ENCODE results near the gene AMPD2. TPM values are rescaled to one million over a fixed set of nuclear protein-coding genes. Genes with fewer than 3 reads are reported as not detected.
A peak's percentile ranks its signal among the peaks of the same experiment; 100 is the strongest.

AMPD2 gene
- total and polyA plus RNA-seq, 4 donors = 54.3 to 113 (median 78.4) TPM

- no peak overlapping the region for H3K4me3 ChIP-seq (ENCODE audit: low read depth, low read length)
- WGBS (ENCODE audit: insufficient coverage) = 20% methylated on average over 1 of the region's 3 CpGs
- peaks cover 3% of the 10 kb centered on the region for H3K27me3 ChIP-seq (ENCODE audit: control insufficient read depth, insufficient read depth, low read length)
- no peaks in the 10 kb centered on the region for H3K9me3 ChIP-seq (ENCODE audit: control insufficient read depth, insufficient read depth, low read length)
- peaks cover 21% of the 10 kb centered on the region for H3K4me1 ChIP-seq (ENCODE audit: control insufficient read depth, insufficient read depth, low read length)
- no peak overlapping the region for H3K27ac ChIP-seq (ENCODE audit: low read depth, low read length)
- DNase-seq (ENCODE audit: low read depth in 4 of 6, low spot score in 6 of 6) = no peak
- peaks cover 4% of the 10 kb centered on the region for H3K36me3 ChIP-seq (ENCODE audit: control insufficient read depth, insufficient read depth, low read length)
These were observed 23.0 kb downstream of the AMPD2 start for GRCh38 chr1:109642626-109643025.

- Histone ChIP-seq H3K36me3 (ENCODE audit: control insufficient read depth, insufficient read depth, low read length) (peaks cover 4% of the 10 kb centered on the region), H3K4me3 (ENCODE audit: low read depth, low read length) (no peak overlapping the region), H3K27ac (ENCODE audit: low read depth, low read length) (peak overlapping the region; percentile 25), H3K9me3 (ENCODE audit: control insufficient read depth, insufficient read depth, low read length) (no peaks in the 10 kb centered on the region), H3K4me1 (ENCODE audit: control insufficient read depth, insufficient read depth, low read length) (peaks cover 21% of the 10 kb centered on the region), H3K27me3 (ENCODE audit: control insufficient read depth, insufficient read depth, low read length) (peaks cover 3% of the 10 kb centered on the region)
- peak in 2 of 6 donors; percentile 51 to 75 for DNase-seq (ENCODE audit: low read depth in 4 of 6, low spot score in 6 of 6)
- WGBS (ENCODE audit: insufficient coverage) = 30% methylated on average over 26 of the region's 32 CpGs
These were observed 24.0 kb downstream of the AMPD2 start for GRCh38 chr1:109643385-109644230.

- H3K9me3 ChIP-seq (ENCODE audit: control insufficient read depth, insufficient read depth, low read length) = no peaks in the 10 kb centered on the region
- no peak overlapping the region for H3K4me3 ChIP-seq (ENCODE audit: low read depth, low read length)
- H3K36me3 ChIP-seq (ENCODE audit: control insufficient read depth, insufficient read depth, low read length) = no peaks in the 10 kb centered on the region
- DNase-seq (ENCODE audit: low read depth in 4 of 6, low spot score in 6 of 6) = peak in 1 of 6 donors; percentile 61
- no peak overlapping the region for H3K27ac ChIP-seq (ENCODE audit: low read depth, low read length)
- 67% methylated on average over 1 of the region's 10 CpGs for WGBS (ENCODE audit: insufficient coverage)
- H3K27me3 ChIP-seq (ENCODE audit: control insufficient read depth, insufficient read depth, low read length) = peaks cover 3% of the 10 kb centered on the region
- H3K4me1 ChIP-seq (ENCODE audit: control insufficient read depth, insufficient read depth, low read length) = peaks cover 21% of the 10 kb centered on the region
These were observed 25.0 kb downstream of the AMPD2 start for GRCh38 chr1:109644670-109645069.

- WGBS (ENCODE audit: insufficient coverage) = no CpG with 5 or more reads among the region's 4 CpGs
- Histone ChIP-seq H3K9me3 (ENCODE audit: control insufficient read depth, insufficient read depth, low read length) (no peaks in the 10 kb centered on the region), H3K4me3 (ENCODE audit: low read depth, low read length) (peak overlapping the region; percentile 3), H3K36me3 (ENCODE audit: control insufficient read depth, insufficient read depth, low read length) (no peaks in the 10 kb centered on the region), H3K27ac (ENCODE audit: low read depth, low read length) (peak overlapping the region; percentile 31), H3K4me1 (ENCODE audit: control insufficient read depth, insufficient read depth, low read length) (no peaks in the 10 kb centered on the region), H3K27me3 (ENCODE audit: control insufficient read depth, insufficient read depth, low read length) (no peaks in the 10 kb centered on the region)
- peak in 2 of 6 donors; percentile 55 to 58 for DNase-seq (ENCODE audit: low read depth in 4 of 6, low spot score in 6 of 6)
These were observed 29.9 kb downstream of the AMPD2 start for GRCh38 chr1:109649491-109649914.

- Histone ChIP-seq H3K27ac (ENCODE audit: low read depth, low read length) (no peak overlapping the region), H3K4me1 (ENCODE audit: control insufficient read depth, insufficient read depth, low read length) (peaks cover 7% of the 10 kb centered on the region), H3K27me3 (ENCODE audit: control insufficient read depth, insufficient read depth, low read length) (no peaks in the 10 kb centered on the region), H3K4me3 (ENCODE audit: low read depth, low read length) (no peak overlapping the region), H3K9me3 (ENCODE audit: control insufficient read depth, insufficient read depth, low read length) (no peaks in the 10 kb centered on the region), H3K36me3 (ENCODE audit: control insufficient read depth, insufficient read depth, low read length) (no peaks in the 10 kb centered on the region)
- WGBS (ENCODE audit: insufficient coverage) = no CpG with 5 or more reads among the region's 3 CpGs
- no peak for DNase-seq (ENCODE audit: low read depth in 4 of 6, low spot score in 6 of 6)
These were observed 31.0 kb downstream of the AMPD2 start for GRCh38 chr1:109650609-109651008.

GRCh38 chr1:109652402-109652801 lies 32.8 kb downstream of the AMPD2 start:
- Histone ChIP-seq H3K27me3 (ENCODE audit: control insufficient read depth, insufficient read depth, low read length) (no peaks in the 10 kb centered on the region), H3K4me3 (ENCODE audit: low read depth, low read length) (no peak overlapping the region), H3K27ac (ENCODE audit: low read depth, low read length) (no peak overlapping the region), H3K4me1 (ENCODE audit: control insufficient read depth, insufficient read depth, low read length) (peaks cover 20% of the 10 kb centered on the region), H3K9me3 (ENCODE audit: control insufficient read depth, insufficient read depth, low read length) (no peaks in the 10 kb centered on the region), H3K36me3 (ENCODE audit: control insufficient read depth, insufficient read depth, low read length) (peaks cover 4% of the 10 kb centered on the region)
- WGBS (ENCODE audit: insufficient coverage) = no CpG with 5 or more reads among the region's 2 CpGs
- DNase-seq (ENCODE audit: low read depth in 4 of 6, low spot score in 6 of 6) = no peak

GRCh38 chr1:109653306-109653705 lies 33.7 kb downstream of the AMPD2 start:
- no peaks in the 10 kb centered on the region for H3K27me3 ChIP-seq (ENCODE audit: control insufficient read depth, insufficient read depth, low read length)
- WGBS (ENCODE audit: insufficient coverage) = 29% methylated on average over 2 of the region's 2 CpGs

GRCh38 chr1:109654519-109654918 lies 34.9 kb downstream of the AMPD2 start:
- H3K4me3 ChIP-seq (ENCODE audit: low read depth, low read length) = no peak overlapping the region
- WGBS (ENCODE audit: insufficient coverage) = 89% methylated on average over 11 of the region's 12 CpGs
- no peaks in the 10 kb centered on the region for H3K27me3 ChIP-seq (ENCODE audit: control insufficient read depth, insufficient read depth, low read length)
- H3K27ac ChIP-seq (ENCODE audit: low read depth, low read length) = no peak overlapping the region
- H3K36me3 ChIP-seq (ENCODE audit: control insufficient read depth, insufficient read depth, low read length) = peaks cover 8% of the 10 kb centered on the region
- no peak for DNase-seq (ENCODE audit: low read depth in 4 of 6, low spot score in 6 of 6)
- H3K4me1 ChIP-seq (ENCODE audit: control insufficient read depth, insufficient read depth, low read length) = peaks cover 20% of the 10 kb centered on the region
- H3K9me3 ChIP-seq (ENCODE audit: control insufficient read depth, insufficient read depth, low read length) = no peaks in the 10 kb centered on the region

More at GRCh38 chr1:109653306-109653705, 33.7 kb downstream of the AMPD2 start:
- H3K27ac ChIP-seq (ENCODE audit: low read depth, low read length) = no peak overlapping the region
- H3K9me3 ChIP-seq (ENCODE audit: control insufficient read depth, insufficient read depth, low read length) = no peaks in the 10 kb centered on the region
- H3K4me1 ChIP-seq (ENCODE audit: control insufficient read depth, insufficient read depth, low read length) = peaks cover 20% of the 10 kb centered on the region
- peak in 1 of 6 donors; percentile 62 for DNase-seq (ENCODE audit: low read depth in 4 of 6, low spot score in 6 of 6)
- no peak overlapping the region for H3K4me3 ChIP-seq (ENCODE audit: low read depth, low read length)
- peaks cover 5% of the 10 kb centered on the region for H3K36me3 ChIP-seq (ENCODE audit: control insufficient read depth, insufficient read depth, low read length)

GRCh38 chr1:109655615-109656519 lies 36.2 kb downstream of the AMPD2 start, which contains the start of gene GSTM4:
Gene GSTM4, plus strand, starts transcription at chr1:109656099. Its CDS starts 291 bp downstream, at chr1:109656390.
- Histone ChIP-seq H3K9me3 (ENCODE audit: control insufficient read depth, insufficient read depth, low read length) (no peaks in the 10 kb centered on the region), H3K27ac (ENCODE audit: low read depth, low read length) (peak within 1 kb of the TSS; percentile 86), H3K4me3 (ENCODE audit: low read depth, low read length) (peak within 1 kb of the TSS; percentile 94), H3K27me3 (ENCODE audit: control insufficient read depth, insufficient read depth, low read length) (no peaks in the 10 kb centered on the region), H3K36me3 (ENCODE audit: control insufficient read depth, insufficient read depth, low read length) (peaks cover 11% of the 10 kb centered on the region), H3K4me1 (ENCODE audit: control insufficient read depth, insufficient read depth, low read length) (peaks cover 20% of the 10 kb centered on the region)
- DNase-seq (ENCODE audit: low read depth in 4 of 6, low spot score in 6 of 6) = peak in 4 of 6 donors; percentile 53 to 86 (median 70)
- 3% methylated on average over 54 of the region's 54 CpGs for WGBS (ENCODE audit: insufficient coverage)

Data from spinal cord (tissue), 10 donors.